IPS-18c (cell line): Measurements from ENCODE around the gene KLF9.
"Not testable (repeated sequence)": the region's sequence is repeated elsewhere in the genome, so short reads cannot be mapped to it uniquely, and the experiment has no call there.

Experiments used
- H3K4me3 ChIP-seq: 2 replicates; pipeline ENCODE4 v1.7.0; 2013; ENCODE audit warnings: low read depth, mild to moderate bottlenecking, low read length, moderate library complexity; ENCODE audit not compliant: insufficient read depth
- H3K9me3 ChIP-seq: one replicate; pipeline ENCODE4 v1.6.1; 2013; ENCODE audit warnings: mild to moderate bottlenecking, low read length, moderate library complexity; ENCODE audit not compliant: control insufficient read depth, insufficient read depth

The KLF9 gene

DNA sequence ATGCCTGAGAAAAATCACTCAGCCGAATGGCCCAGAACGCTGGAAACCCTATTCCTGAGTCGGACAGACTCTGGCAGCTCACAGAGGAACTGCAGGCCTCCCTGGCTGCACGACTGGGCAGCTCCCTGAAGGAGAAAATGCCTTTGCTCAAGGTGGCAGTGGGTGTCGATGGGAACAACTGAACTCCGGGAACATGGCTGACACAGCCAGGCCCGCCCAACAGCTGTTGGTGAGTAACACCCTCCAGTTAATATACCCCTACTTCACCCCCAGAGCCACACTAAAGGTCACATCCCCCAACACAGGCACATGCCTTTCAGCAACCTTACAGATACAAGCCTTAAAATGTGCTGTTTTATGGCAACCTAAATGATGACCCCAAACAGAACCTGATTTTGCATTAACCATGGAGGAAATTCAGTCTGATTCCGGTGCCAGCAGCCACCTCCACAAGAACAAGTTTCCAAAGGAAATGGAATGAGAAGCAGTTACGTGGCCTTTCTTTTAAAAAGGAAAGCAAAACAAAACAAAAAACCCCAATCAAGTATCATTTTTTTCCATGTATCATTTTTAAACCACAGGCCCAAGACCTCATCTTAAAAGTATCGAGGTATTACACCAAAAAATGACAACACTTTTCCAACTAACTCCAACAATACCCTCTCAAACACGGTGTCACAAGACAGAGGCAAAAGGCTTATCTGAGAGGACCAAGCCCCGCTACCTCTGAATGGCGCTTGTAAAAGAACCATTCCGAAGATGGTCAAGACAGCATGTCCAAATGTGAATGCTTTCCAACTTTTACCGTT is 3.1 kb downstream of the KLF9 start:
- no peaks in the 10 kb centered on the region for H3K9me3 ChIP-seq
- peak overlapping the region; percentile 70; the same call in 1 of the 2 replicates for H3K4me3 ChIP-seq

DNA sequence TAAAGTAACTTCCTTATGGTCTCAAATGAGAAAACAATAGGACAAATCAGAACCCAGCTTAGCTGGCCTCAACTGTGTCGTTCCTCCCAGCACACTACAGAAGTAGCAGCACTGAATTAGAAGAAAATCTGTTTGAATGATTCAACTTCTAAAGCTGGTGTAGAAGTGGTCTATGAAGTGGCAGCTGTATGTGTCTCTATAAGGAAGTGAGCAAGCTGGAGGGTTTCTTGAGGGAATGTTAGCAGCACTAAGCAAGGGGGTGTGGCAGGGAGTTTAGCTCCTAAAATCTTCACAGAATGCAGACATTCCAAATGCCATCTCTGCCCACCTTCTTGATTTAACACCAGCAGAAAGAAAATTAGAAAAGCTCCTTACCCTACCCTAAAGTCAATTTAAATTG is 4.1 kb downstream of the KLF9 start:
- Histone ChIP-seq H3K4me3 (no peak overlapping the region), H3K9me3 (no peaks in the 10 kb centered on the region)

DNA sequence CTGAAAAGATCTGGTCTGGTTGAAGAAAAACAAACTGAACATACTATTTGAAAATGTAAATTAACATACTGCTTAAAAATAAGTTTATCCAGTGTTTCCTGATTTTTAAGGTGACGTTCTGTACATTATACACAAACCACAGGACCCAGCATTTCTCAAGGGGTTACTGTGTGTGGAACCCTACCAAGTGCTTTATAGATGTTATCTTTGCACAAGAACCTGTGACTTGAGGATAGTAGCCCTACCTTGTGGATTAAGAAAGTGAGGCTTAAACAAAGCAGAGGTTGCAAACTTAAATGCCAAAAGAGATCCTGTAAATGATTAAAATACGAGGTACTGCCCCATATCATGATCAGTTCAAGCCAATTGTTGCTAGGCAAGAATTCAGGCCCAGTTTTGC is 4.7 kb downstream of the KLF9 start:
- Histone ChIP-seq H3K4me3 (no peak overlapping the region), H3K9me3 (no peaks in the 10 kb centered on the region)

DNA sequence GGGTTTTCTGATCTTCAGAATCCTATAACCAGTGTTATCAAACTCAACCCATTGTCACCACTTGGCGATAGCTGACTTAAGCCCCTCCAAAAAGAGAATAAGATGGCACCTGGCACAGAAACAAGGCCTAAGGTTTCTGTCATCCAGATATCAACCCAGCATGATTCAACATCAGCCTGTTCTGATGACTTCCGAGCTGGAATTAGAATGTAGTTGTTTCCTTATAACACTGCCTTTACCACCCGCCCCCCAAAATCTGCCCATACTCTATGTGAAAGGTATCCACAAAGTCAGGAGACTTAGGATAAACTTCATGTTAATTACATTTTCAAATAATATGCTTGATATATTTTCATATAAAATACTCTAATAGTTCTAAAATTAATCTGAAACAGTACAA is 5.2 kb downstream of the KLF9 start:
- Histone ChIP-seq H3K4me3 (no peak overlapping the region), H3K9me3 (no peaks in the 10 kb centered on the region)

DNA sequence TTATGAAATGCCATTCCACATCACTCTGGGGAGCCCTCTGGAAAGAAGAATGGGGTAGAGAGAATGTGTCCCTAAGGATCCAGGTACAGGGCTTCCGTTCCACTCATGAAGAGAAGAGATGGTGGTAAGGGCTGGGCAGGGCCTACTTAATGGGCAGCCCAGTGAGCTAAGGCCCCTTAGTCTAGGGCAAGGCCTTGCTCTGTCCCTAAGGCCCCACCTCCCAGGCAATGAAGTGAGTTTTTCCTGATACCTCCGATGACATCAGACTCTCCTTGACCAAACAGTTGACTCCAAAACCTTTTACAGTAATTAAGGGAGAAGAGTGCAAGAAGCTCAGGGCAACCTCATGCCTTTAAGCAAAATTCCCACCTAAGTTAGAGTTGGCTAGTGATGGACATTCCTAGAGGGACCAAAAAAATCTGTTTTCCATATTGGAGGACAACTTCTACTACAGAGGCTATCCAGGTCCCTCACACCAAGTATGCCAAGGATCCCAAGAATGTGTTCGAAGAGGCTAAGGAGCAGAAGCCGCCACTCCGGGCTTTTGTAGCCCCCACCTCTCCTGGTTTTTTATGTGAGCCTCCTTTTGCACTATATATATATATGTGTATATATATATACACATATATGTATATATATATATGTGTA is 5.9 kb downstream of the KLF9 start:
- Histone ChIP-seq H3K9me3 (no peaks in the 10 kb centered on the region), H3K4me3 (no peak overlapping the region)

DNA sequence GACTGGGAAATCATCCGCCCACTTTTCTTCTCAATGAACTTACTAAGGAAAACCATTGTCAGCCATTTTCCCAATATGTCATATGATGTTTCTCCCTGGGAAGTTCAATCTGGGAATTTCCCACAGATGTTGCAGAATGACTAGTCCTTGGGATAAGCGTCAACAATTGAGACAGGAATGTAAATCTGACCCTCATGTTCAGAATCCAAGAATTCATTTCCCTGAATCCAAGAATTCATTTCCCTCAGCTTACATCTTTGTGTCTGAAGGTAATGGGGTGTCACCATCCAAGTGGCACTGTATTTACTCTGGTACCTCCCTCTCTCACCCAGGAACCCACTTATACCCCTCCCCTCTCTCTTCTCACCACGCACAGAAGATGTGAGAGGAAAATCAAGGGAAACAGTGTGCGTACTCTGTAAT is 7.4 kb downstream of the KLF9 start:
- H3K4me3 ChIP-seq: no peak overlapping the region

DNA sequence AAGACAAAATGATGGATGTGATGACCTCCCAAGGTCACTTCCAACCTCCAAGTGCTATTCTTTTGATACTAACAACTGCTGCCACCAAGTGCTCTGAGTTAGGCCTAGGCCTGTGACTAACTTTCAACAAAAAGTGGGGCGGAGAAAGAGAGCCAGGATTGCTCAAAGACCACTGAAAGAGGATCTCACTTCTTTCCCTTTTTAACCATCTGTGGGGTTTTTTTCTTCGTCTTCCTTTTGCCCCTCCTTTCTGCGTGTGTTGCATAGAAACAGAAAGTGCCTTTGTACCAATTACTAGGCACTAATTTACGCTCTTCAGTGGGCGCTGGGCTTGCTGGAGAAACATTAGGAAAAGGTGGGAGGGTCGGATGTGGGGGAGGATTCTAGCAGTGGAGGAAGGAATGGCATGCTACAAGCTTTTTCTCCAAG is 8.0 kb downstream of the KLF9 start:
- H3K9me3 ChIP-seq: no peaks in the 10 kb centered on the region
- H3K4me3 ChIP-seq: no peak overlapping the region

More for the DNA sequence above, 7.4 kb downstream of the KLF9 start:
- no peaks in the 10 kb centered on the region for H3K9me3 ChIP-seq

DNA sequence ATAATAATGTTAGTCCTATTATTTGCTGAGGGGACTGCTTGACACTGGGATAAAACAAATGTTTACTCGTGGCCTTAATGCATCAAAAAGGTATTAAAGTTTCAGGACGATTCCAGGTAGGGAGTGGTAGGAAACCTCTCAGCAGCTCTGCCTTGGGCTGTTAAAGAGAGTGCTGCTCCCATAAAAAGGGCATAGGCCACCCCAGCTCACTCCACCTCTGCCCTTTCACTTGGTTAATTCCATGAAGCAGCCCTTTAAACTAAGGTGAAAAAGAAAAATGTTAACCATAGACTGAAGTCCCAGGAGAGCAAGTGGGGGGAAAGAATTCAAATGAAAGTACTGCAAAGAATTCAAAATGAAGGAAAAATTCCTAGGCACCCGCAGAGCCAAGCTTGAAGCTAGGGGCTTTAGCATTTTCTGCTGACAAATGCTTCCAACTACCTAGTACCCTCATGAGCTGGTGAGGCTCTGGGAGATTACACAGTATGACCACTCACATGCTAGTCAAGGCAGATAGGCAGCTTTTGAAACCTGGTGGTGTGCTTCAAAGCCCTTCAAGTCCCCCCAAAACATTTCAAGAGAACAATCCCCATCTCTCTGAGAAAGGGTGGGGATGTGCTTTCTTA is 8.5 kb downstream of the KLF9 start:
- no peaks in the 10 kb centered on the region for H3K9me3 ChIP-seq
- no peak overlapping the region for H3K4me3 ChIP-seq

DNA sequence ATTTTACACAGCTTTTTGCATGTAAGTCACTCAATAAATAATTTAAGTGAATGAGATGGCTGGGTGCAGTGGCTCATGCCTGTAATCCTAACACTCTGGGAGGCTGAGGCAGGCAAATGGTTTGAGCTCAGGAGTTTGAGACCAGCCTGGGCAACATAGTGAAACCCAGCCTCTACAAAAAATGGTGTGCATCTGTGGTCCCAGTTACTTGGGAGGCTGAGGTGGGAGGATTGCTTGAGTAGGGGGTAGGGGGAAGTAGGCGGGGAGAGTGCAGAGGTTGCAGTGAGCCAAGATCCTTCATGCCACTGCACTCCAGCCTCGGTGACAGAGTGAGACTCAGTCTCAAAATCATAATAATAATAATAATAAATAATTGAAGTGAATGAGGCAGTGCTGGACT is 10.2 kb downstream of the KLF9 start:
- no peak overlapping the region for H3K4me3 ChIP-seq
- no peaks in the 10 kb centered on the region for H3K9me3 ChIP-seq

DNA sequence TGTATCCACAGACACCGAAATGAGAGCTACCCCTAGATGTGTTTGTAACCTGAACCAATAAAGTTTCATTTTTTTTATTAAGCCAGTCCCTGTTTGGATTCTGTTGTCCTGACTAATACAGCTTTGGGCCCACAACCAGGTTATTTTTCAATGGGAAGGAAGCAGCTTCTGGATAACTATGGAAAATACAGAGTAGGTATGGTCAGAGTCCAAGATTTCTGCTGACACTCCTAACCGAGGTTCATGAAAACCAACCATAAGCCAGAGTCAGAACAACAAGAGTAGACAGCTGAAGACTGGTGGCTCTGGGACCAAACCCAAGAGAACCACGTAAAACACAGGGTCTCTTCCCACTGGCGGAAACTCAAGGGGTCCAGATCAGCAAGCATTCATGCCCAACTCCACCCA is 10.8 kb downstream of the KLF9 start:
- H3K9me3 ChIP-seq: no peaks in the 10 kb centered on the region
- H3K4me3 ChIP-seq: no peak overlapping the region

DNA sequence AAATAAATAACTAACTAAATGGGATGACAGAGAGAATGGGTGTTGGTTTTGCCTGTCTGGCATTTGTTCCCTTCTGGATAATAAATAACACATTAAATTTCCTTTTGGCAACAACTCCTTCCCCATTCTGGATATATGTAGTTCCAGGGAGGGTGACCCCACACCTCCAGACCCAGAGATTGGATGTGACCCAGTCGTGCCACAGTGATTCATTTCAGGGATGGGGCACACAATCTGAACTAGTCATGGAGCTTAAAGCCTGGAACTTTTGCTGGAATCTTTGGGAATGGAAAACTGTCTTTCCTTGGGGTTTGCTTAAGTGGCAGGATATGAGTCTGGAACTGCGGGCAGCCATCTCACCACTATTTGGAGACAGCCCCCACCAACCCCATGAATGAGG is 11.3 kb downstream of the KLF9 start:
- Histone ChIP-seq H3K9me3 (no peaks in the 10 kb centered on the region), H3K4me3 (no peak overlapping the region)

DNA sequence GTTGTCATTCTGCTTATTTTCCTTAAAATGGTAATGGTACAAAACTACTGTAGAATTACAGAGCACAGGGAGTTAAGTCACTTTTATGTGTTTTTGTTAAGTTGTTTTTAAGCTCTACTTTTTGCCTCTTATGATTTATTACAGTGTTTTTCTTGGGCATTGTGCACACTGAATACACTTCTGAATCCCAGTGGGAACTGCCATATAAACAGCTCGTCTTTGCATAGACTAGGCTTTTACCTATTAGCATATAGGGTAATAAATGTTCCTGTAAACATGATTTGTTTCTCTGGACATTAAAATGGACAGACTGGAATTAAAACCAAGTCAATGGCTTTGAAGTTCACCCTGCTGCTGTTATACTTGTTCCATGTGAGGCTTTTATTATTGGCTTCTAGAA is 12.2 kb downstream of the KLF9 start:
- H3K4me3 ChIP-seq: no peak overlapping the region
- no peaks in the 10 kb centered on the region for H3K9me3 ChIP-seq

DNA sequence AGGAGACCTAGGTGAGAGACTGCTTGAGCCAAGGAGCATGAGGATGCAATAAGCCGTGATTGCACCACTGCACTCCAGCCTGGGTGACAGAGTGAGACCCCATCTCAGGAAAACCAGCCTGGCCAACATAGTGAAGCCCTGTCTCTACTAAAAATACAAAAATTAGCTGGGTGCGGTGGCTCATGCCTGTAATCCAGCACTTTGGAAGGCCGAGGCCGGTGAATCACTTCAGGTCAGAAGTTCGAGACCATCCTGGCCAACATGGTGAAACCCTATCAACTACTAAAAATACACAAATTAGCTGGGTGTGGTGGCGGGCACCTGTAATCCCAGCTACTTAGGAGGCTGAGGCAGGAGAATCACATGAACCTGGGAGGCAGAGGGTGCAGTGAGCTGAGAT is 13.2 kb downstream of the KLF9 start:
- H3K4me3 ChIP-seq, H3K9me3 ChIP-seq: not testable (repeated sequence)

DNA sequence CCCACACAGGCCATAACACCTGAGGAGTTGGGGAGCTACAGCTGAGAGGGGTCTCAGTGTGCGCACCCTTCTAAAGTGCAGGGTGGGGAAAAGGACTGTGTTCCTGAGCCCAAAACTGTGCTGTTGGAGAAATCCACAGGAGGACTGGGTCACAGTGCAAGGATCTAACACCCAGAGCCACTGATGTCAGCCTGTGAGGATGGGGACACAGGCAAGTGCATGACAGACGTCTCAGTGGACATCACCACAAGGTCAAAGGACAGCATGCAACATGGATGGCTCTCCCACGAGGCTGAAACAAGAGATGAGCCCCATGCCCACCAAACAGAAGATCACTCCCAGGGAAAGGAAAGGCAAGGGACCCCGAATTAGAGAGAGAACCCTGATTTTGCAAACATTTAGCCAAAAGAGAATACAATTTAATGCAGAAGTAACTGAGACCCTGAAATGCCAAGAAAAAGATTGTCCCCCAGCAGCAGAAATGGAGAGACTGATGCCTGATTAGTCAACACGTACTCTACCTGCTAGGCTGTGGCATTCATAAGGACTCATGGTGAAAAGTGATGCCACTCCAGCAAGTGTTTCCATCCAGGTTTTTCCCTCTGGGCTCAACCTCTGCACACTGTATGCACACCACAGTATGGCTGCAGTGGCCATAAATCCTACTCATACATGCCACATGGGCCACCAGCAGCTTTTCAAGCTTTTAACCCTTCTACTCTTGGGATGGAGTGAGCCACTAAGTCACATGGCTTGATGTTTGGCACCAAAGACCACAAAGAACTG is 14.2 kb downstream of the KLF9 start:
- H3K4me3 ChIP-seq: no peak overlapping the region
- H3K9me3 ChIP-seq: no peaks in the 10 kb centered on the region

DNA sequence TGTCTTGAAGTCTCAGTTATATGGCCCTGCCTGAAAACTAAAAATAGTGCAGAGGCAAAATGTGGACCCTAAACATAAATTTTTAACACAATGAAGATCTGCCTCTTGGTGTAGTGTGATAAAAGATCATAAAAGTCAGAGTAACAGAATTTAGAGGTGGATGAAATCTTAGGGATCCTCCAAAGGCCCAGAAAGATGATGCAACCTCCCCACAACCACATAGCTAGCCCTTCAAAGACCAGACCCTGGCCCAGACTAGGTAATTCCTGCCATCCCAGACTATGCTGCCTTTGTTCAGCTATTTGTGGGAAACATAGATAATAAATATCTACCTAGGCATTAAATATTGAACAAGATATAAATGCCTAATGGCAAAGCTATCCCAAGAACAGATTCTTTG is 15.3 kb downstream of the KLF9 start:
- H3K9me3 ChIP-seq: no peaks in the 10 kb centered on the region
- H3K4me3 ChIP-seq: no peak overlapping the region

DNA sequence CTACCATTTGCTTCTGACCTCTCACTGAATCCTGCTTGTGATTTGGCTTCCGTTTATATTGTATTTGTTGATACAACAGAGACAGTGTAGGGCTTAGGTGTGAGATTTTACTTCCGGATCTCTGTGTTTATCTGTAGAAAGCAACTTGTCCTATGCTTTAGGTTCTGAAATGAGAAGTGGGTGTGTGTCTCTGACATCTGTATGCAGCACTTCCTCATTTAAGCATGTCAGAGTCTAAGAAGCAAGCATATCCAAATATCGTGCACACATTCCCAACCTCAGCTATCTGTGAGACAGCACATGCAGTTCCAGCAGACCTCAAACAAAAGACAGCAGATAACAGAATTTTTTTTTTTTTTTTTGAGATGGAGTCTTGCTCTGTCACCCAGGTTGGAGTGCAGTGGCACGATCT is 16.3 kb downstream of the KLF9 start:
- Histone ChIP-seq H3K4me3 (no peak overlapping the region), H3K9me3 (no peaks in the 10 kb centered on the region)

DNA sequence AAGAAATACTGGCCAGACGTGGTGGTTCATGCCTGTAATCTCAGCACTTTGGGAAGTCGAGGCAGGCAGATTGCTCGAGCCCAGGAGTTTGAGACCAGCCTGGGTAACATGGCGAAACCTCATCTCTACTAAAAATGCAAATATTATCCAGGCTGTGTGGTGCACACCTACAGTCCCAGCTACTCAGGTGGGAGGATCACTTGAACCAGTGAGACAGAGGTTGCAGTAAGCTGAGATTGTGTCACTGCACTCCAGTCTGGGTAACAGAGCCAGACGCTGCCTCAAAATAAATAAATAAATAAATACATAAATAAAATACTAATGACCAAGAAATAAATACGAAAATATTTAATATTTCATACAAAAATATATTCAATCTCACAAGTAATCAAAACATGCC is 18.8 kb downstream of the KLF9 start:
- H3K9me3 ChIP-seq: no peaks in the 10 kb centered on the region
- H3K4me3 ChIP-seq: no peak overlapping the region
